Mucosa of descending colon (tissue), 3 donors: ENCODE results near the gene NTN1. TPM values are rescaled to one million over a fixed set of nuclear protein-coding genes. Genes with fewer than 3 reads are reported as not detected.

Source experiments
- ATAC-seq: fragments of 200-7000 bp; cut with Tn5 transposase; one replicate; pipeline ENCODE4 v1.9.1; 2020; ENCODE audit warnings: mild to moderate bottlenecking, moderate library complexity
- DNase-seq, 3 donors: peaks; one replicate each; pipeline ENCODE4 v3.0.0-alpha.2; 2020
- H3K36me3 ChIP-seq: fragments of 200-600 bp; one replicate; pipeline ENCODE4 v1.8.0; 2021; ENCODE audit warnings: low read depth, mild to moderate bottlenecking
- H3K4me1 ChIP-seq: fragments of 200-600 bp; one replicate; pipeline ENCODE4 v1.8.0; 2021; ENCODE audit warnings: low read depth, mild to moderate bottlenecking
- H3K4me3 ChIP-seq: fragments of 200-600 bp; one replicate; pipeline ENCODE4 v1.8.0; 2021; ENCODE audit warnings: mild to moderate bottlenecking
- H3K9me3 ChIP-seq: fragments of 200-600 bp; one replicate; pipeline ENCODE4 v1.8.0; 2021; ENCODE audit warnings: mild to moderate bottlenecking
- CTCF ChIP-seq: fragments of 200-600 bp; IDR thresholded peaks from one replicate; pipeline ENCODE4 v1.8.0; 2022; ENCODE audit warnings: antibody characterized with exemption, mild to moderate bottlenecking
- intact Hi-C, 2 donors: fragments of 100-400 bp; cut with DNase I in 1 of 2; cut with micrococcal nuclease in 1 of 2; formaldehyde crosslinking; loops; one replicate each; pipeline versions ENCODE4 v1.11.0 to v1.11.1; 2022; cut with DNase I, micrococcal nuclease
- total RNA-seq, 3 donors: library from RNA; stranded (reverse); fragmentation: NEBNext Ultra II Directional in 2 of 3; extraction: Animal tissue kit (Norgen Biotek cat#: 25700) in 2 of 3; gene quantifications; one replicate each; pipeline versions ENCODE4 v1.2.1 to v1.2.4, GENCODE V29; 2021 to 2023
- donor health status: DM: no; HTN: no; CAD: no; lungs with moderate emphysema.
- donor health status: DM: no; HTN: no; CAD: no.
- donor health status: DM: no; HTN: yes; CAD: no.

Gene NTN1
- total RNA-seq, 3 donors from 2014 or later: 3.7 to 61.8 (median 4.0) TPM

GRCh38 chr17:9121186-9121820 lies 100.0 kb downstream of the NTN1 start:
- Histone ChIP-seq H3K4me1 (no peaks in the 10 kb centered on the region), H3K4me3 (no peak overlapping the region), H3K9me3 (no peaks in the 10 kb centered on the region), H3K36me3 (no peaks in the 10 kb centered on the region)
- TF ChIP-seq CTCF: no peak
- no peak for DNase-seq
- intact Hi-C loops: no loop called here
- no peak for ATAC-seq

DNA sequence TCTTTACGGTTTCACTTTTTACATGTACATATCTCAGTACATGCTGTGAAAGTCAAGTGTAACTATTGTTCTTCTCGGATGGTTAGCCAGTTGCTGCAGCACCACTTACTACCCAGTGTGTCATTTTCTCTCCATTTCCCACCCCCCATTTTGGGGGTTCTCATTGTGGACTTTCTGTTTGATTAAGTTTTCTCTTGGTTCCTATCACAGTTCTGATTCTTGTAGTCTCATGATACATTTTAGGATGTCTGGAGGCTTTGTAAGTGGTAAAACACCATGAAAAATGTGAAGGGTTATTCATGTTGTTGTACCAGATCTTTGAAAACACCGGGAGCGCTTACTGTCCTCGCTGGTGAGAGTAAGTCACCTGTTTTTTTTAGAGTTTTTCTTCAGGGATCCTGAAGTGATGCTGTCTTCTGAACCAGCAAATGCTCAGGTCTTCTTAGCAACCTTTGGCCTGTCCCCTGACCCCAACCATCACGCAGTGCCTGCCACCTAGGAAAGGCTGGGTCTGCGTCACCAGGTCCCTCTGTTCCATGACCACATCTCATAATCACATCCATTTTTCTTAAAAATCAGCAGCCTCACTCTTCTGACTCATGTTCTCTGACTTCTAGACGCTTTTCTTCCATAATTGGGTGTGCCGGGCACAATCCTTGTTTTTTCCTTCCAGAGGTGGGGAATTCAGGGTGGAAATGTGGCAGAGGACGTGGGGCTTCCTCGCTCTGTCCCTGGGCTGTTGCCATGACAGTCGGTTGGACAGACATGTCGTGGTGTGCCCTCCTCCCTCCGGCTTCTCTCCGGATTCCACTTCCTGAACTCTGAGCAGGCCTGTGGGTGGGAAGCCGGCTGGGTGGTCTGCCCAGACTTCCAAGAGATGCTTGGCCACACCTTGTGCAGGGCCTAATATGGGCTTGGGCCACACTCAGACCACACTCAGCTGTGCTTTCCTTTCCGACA lies 102.6 kb downstream of the NTN1 start:
- H3K36me3 ChIP-seq: no peaks in the 10 kb centered on the region
- no peak for TF ChIP-seq CTCF
- H3K4me3 ChIP-seq: no peak overlapping the region
- H3K4me1 ChIP-seq: no peaks in the 10 kb centered on the region
- DNase-seq (no peak), ATAC-seq (no peak)
- intact Hi-C loops: no loop called here
- H3K9me3 ChIP-seq: no peaks in the 10 kb centered on the region

GRCh38 chr17:9124554-9124935 lies 103.2 kb downstream of the NTN1 start:
- ATAC-seq (no peak), DNase-seq (no peak)
- Histone ChIP-seq H3K4me1 (no peaks in the 10 kb centered on the region), H3K36me3 (no peaks in the 10 kb centered on the region), H3K9me3 (no peaks in the 10 kb centered on the region), H3K4me3 (no peak overlapping the region)
- intact Hi-C loops: no loop called here
- TF ChIP-seq CTCF: no peak

DNA sequence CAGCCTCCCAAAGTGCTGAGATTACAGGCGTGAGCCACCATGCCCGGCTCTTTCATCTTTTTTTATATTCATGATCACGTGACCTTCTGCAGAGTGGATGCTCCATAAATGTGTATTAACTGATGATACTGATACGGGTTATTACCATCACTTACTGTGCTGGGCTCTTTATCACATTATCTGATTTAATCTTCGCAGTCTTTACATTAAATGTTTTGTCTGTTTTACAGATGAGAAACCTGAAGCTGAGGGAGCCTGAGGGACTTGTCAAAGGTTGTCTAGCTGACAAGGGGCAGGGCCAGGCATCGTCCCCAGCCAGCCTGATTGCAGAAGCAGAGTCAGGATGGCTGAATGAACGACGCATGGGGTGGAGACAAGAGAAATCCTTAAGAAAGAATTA lies 104.4 kb downstream of the NTN1 start:
- no peaks in the 10 kb centered on the region for H3K4me1 ChIP-seq
- intact Hi-C loops: no loop called here
- no peak for ATAC-seq
- H3K9me3 ChIP-seq: no peaks in the 10 kb centered on the region
- TF ChIP-seq CTCF: no peak
- no peak overlapping the region for H3K4me3 ChIP-seq
- no peak for DNase-seq
- H3K36me3 ChIP-seq: no peaks in the 10 kb centered on the region

- Histone ChIP-seq H3K36me3 (no peaks in the 10 kb centered on the region), H3K9me3 (no peaks in the 10 kb centered on the region), H3K4me1 (no peaks in the 10 kb centered on the region), H3K4me3 (no peak overlapping the region)
- ATAC-seq: no peak
- intact Hi-C loops: no loop called here
- TF ChIP-seq CTCF: no peak
- no peak for DNase-seq
Observed at GRCh38 chr17:9127340-9127739, 106.0 kb downstream of the NTN1 start.
